Loucy (cell line): ENCODE results near the gene DYRK3.

Experiments
- H2AFZ ChIP-seq: fragments of 200-600 bp; sonication (generic); 2 replicates; pipeline ENCODE4 v1.6.0; 2016; ENCODE audit warnings: antibody characterized with exemption, mild to moderate bottlenecking, low read length, moderate library complexity
- H3F3A ChIP-seq: fragments of 200-600 bp; 2 replicates; pipeline ENCODE4 v1.6.0; 2016; ENCODE audit warnings: antibody characterized with exemption, low read depth, mild to moderate bottlenecking
- H3K27me3 ChIP-seq: fragments of 200-600 bp; sonication (generic); 2 replicates; pipeline ENCODE4 v1.6.1; 2014; ENCODE audit warnings: low read length, mild to moderate bottlenecking; ENCODE audit not compliant: insufficient read depth, poor library complexity, severe bottlenecking
- H3K36me3 ChIP-seq: fragments of 200-600 bp; sonication (generic); 2 replicates; pipeline ENCODE4 v1.6.1; 2016; ENCODE audit warnings: low read length; ENCODE audit not compliant: insufficient read depth
- H3K4me1 ChIP-seq: fragments of 200-600 bp; sonication (generic); 2 replicates; pipeline ENCODE4 v1.5.1; 2014; ENCODE audit warnings: low read length, mild to moderate bottlenecking; ENCODE audit not compliant: insufficient read depth, poor library complexity, severe bottlenecking
- H3K4me2 ChIP-seq: fragments of 200-600 bp; sonication (generic); 2 replicates; pipeline ENCODE4 v1.6.0; 2014; ENCODE audit warnings: antibody characterized with exemption, low read length, low read depth, mild to moderate bottlenecking; ENCODE audit not compliant: poor library complexity, severe bottlenecking
- H3K4me3 ChIP-seq: fragments of 200-600 bp; sonication (generic); 2 replicates; pipeline ENCODE4 v1.5.1; 2014; ENCODE audit warnings: low read length, mild to moderate bottlenecking, mixed read lengths; ENCODE audit not compliant: poor library complexity, severe bottlenecking
- H3K79me2 ChIP-seq: fragments of 200-600 bp; sonication (generic); 2 replicates; pipeline ENCODE4 v1.6.1; 2014; ENCODE audit warnings: low read length; ENCODE audit not compliant: insufficient read depth
- H3K9ac ChIP-seq: fragments of 200-600 bp; sonication (generic); 2 replicates; pipeline ENCODE4 v1.6.0; 2014; ENCODE audit warnings: mild to moderate bottlenecking, low read depth, low read length, moderate library complexity; ENCODE audit not compliant: poor library complexity, severe bottlenecking
- H3K9me2 ChIP-seq: fragments of 200-600 bp; sonication (generic); replicated peaks from 2 replicates; pipeline ENCODE4 v1.6.1; 2016; ENCODE audit warnings: low read depth, low read length, mixed read lengths
- H3K9me3 ChIP-seq: fragments of 200-600 bp; sonication (generic); 2 replicates; pipeline ENCODE4 v1.6.1; 2014; ENCODE audit warnings: mild to moderate bottlenecking, antibody characterized with exemption, low read length, low read depth; ENCODE audit not compliant: insufficient read depth
- H4K20me1 ChIP-seq: fragments of 200-600 bp; sonication (generic); 2 replicates; pipeline ENCODE4 v1.6.0; 2014; ENCODE audit warnings: antibody characterized with exemption, low read length, mild to moderate bottlenecking; ENCODE audit not compliant: insufficient read depth, poor library complexity, severe bottlenecking
- EZH2phosphoT487 ChIP-seq: fragments of 200-600 bp; IDR thresholded peaks from 2 replicates; pipeline ENCODE4 v1.6.1; 2018; ENCODE audit warnings: antibody characterized with exemption, mild to moderate bottlenecking, moderate library complexity, borderline replicate concordance
- TF ChIP-seq, protein P1 (sequence below): fragments of 200-600 bp; sonication (generic); conservative IDR thresholded peaks from 2 replicates; pipeline ENCODE4 v1.5.1; 2014; ENCODE audit warnings: mild to moderate bottlenecking, antibody characterized with exemption, low read length

DYRK3 gene

DNA sequence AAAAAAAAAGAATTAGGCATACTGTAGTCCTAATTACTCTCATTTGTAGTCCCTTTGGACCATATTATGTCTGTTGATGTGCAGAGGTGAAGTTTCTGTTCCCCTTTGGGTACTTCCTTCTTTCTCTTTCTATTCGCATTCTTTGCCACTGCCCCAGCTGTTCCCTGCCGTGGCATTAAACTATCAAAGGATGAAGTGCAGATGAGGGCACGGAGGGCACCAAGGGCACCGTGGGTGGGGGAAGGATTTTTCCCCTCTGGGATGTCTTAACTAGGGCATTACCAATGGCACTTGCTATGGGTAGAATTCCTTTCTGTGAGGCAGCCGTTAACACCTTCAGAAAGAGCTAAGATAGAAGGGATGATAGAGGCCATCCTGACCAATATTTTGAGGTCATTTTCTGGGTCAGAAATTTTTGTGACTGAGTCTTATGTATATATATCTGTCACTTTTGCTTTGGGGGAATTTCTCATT is 44.4 kb downstream of the DYRK3 start:
- Histone ChIP-seq H3K79me2 (0 out of 2 replicates have a peak, but pooled peaks cover 3% of the 10 kb centered on the region), H3K9ac (no peak overlapping the region), H3K4me1 (peaks cover 6% of the 10 kb centered on the region), H3F3A (no peaks in the 10 kb centered on the region), H3K4me3 (no peak overlapping the region), H2AFZ (no peak overlapping the region), H4K20me1 (no peaks in the 10 kb centered on the region), H3K9me2 (no peaks in the 10 kb centered on the region), H3K9me3 (no peaks in the 10 kb centered on the region), H3K4me2 (no peak overlapping the region), H3K36me3 (no peaks in the 10 kb centered on the region), H3K27me3 (peaks cover 3% of the 10 kb centered on the region)
- TF ChIP-seq, protein P1, sequence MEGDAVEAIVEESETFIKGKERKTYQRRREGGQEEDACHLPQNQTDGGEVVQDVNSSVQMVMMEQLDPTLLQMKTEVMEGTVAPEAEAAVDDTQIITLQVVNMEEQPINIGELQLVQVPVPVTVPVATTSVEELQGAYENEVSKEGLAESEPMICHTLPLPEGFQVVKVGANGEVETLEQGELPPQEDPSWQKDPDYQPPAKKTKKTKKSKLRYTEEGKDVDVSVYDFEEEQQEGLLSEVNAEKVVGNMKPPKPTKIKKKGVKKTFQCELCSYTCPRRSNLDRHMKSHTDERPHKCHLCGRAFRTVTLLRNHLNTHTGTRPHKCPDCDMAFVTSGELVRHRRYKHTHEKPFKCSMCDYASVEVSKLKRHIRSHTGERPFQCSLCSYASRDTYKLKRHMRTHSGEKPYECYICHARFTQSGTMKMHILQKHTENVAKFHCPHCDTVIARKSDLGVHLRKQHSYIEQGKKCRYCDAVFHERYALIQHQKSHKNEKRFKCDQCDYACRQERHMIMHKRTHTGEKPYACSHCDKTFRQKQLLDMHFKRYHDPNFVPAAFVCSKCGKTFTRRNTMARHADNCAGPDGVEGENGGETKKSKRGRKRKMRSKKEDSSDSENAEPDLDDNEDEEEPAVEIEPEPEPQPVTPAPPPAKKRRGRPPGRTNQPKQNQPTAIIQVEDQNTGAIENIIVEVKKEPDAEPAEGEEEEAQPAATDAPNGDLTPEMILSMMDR = no peak
- no peak for TF ChIP-seq EZH2phosphoT487

- Histone ChIP-seq H2AFZ (no peak overlapping the region), H3K36me3 (no peaks in the 10 kb centered on the region), H3K4me2 (no peak overlapping the region), H3K9me3 (no peaks in the 10 kb centered on the region), H3K9me2 (no peaks in the 10 kb centered on the region), H3K4me3 (no peak overlapping the region), H3K79me2 (0 out of 2 replicates have a peak, but pooled peaks cover 4% of the 10 kb centered on the region), H3K27me3 (peaks cover 3% of the 10 kb centered on the region), H3K9ac (no peak overlapping the region), H3K4me1 (peaks cover 6% of the 10 kb centered on the region), H3F3A (no peaks in the 10 kb centered on the region), H4K20me1 (no peaks in the 10 kb centered on the region)
- TF ChIP-seq EZH2phosphoT487 = no peak
- TF ChIP-seq, protein P1 = no peak
These were observed 44.9 kb downstream of the DYRK3 start for GRCh38 chr1:206680279-206680678.

DNA sequence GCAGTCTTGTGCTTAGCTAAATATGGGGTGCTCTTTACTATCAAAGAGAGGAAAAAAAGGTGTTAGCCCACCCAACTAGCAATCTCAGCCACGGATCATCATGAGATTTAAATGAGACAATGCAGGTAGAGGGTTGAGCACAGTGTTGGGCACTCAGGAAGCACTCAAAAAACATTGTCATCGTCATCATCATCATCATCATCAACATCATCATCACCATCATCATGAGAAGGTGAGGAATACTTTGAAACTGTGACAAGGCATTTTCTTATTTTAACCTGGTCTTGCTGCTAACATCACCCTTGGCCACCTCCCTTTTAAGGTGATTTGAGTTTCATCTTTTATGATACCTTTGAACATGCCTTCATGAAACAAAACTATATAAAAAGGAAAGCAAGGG is 46.0 kb downstream of the DYRK3 start:
- no peak overlapping the region for H2AFZ ChIP-seq
- peaks cover 8% of the 10 kb centered on the region for H4K20me1 ChIP-seq
- no peak overlapping the region for H3K9ac ChIP-seq
- no peaks in the 10 kb centered on the region for H3K36me3 ChIP-seq
- H3K4me2 ChIP-seq = no peak overlapping the region
- peaks cover 3% of the 10 kb centered on the region for H3K27me3 ChIP-seq
- H3F3A ChIP-seq = no peaks in the 10 kb centered on the region
- TF ChIP-seq, protein P1 = no peak
- TF ChIP-seq EZH2phosphoT487 = no peak
- no peaks in the 10 kb centered on the region for H3K9me3 ChIP-seq
- no peaks in the 10 kb centered on the region for H3K9me2 ChIP-seq
- H3K4me1 ChIP-seq = peaks cover 6% of the 10 kb centered on the region
- H3K79me2 ChIP-seq = peaks cover 14% of the 10 kb centered on the region
- no peak overlapping the region for H3K4me3 ChIP-seq
